Hematopoietic multipotent progenitor cell treated with erythropoietin and hydrocortisone succinate and interleukin-3 and kit ligand, for 8 days (in vitro differentiated cells): ENCODE data around the gene RPAP3.

Experiments used
- DNase-seq: peaks from one replicate; pipeline ENCODE4 v3.0.0-alpha.2; 2015

The RPAP3 gene, protein sequence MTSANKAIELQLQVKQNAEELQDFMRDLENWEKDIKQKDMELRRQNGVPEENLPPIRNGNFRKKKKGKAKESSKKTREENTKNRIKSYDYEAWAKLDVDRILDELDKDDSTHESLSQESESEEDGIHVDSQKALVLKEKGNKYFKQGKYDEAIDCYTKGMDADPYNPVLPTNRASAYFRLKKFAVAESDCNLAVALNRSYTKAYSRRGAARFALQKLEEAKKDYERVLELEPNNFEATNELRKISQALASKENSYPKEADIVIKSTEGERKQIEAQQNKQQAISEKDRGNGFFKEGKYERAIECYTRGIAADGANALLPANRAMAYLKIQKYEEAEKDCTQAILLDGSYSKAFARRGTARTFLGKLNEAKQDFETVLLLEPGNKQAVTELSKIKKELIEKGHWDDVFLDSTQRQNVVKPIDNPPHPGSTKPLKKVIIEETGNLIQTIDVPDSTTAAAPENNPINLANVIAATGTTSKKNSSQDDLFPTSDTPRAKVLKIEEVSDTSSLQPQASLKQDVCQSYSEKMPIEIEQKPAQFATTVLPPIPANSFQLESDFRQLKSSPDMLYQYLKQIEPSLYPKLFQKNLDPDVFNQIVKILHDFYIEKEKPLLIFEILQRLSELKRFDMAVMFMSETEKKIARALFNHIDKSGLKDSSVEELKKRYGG

DNA sequence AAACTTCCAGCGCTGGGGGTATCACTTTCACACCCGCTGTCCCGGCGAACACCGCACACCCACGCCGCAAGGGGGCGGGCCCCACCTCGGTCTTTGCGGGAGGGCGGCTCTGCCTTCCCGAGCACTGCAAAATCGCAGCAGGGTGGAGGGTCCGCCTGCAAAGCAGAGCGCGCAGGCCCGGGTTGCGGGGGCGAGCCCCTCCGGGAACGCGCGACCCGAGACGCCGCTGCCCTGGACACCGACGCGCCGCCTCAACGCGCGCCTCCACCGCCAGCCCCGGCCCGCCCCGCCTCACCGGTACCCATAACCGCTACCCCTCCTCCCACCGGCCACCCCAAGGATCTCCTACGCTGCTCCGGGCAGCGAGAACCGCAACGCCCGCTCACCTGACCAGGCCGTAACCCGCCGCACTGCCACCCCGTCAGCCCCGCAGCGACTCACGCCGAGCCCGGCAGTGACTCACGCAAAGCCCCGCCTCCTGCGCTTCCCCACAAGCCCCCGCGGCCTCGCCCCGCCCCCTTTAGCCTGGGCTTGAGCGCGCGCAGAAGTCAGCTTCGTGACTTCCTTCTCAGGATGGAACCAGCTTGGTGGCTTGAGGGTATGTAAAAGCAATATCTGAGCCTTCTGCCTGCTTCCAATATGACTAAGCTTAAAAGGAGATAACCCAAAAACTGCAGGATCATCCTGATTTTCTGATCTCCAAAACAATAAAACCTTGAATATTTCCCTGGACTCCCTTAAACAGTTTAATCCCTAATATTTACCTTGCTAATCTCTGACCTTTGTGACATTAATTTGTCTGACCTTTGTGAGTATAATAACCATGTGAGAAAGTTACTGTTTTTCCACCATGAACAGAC lies at the start of gene RPAP3:
Gene RPAP3 (minus strand): TSS at position 465 of the 860 bp plus-strand sequence. CDS start 3,190 bp downstream, outside the sequence.
- DNase-seq, result peak; percentile 94

DNA sequence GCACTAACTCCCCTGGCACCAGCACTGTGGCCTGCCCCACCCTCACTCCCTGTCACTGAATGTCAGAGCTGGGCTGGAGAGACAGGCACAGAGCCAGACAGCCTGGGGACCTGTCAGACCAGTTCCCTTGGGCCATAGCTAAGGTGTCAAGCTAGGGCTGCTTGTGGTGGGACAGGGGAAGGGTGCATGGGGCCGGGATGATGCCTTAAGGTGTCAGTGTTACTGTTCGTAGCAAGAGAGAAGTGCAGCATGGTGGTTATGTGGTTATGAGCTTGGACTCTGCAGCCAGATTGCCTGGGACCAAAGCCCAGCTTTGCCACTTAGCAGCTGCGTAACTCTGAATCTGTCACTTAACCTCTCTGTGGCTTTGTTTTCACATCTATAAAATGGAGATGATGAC lies 49.1 kb upstream of the RPAP3 start:
- peak; percentile 23 for DNase-seq

DNA sequence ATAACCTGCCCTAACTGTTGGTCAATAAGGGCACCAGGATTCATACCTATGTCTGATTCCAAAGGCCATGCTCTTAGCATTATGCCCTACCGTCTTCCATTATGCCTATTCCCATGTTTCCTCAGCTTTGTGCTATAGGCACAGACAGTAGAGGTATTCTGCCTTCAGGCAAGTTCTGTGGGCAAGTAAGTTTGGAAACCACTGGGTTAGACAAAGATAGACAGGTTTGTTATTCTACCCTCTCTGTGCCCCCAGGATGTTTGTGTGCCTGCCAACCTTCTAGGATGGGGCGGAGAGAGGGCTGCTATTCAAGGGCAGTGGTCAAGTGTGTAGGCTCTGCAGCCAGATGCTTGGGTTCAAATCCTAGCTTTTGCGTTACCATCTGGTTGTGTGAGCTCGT lies 48.3 kb upstream of the RPAP3 start:
- DNase-seq, result no peak

GRCh38 chr12:47753021-47754001 lies 47.5 kb upstream of the RPAP3 start:
- no peak for DNase-seq

DNA sequence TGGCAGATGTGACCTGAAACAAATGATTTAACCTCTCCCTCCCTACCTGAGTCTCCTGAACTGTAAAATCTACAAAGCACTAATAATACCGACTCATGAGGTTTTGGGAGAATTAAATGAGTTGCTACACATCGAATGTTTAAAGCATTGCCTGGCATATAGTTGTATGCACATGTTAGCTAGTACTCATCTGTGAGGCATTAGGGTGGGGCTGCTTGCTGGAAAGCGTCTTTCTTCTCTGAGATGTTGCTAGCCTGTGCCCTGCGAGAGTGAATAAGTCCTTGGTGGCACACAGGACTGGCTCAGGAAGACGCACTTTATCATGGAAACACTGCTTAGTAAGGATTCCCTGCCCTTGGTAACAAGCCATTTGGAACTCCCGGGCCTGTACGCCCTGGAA lies 46.7 kb upstream of the RPAP3 start:
- DNase-seq, result no peak

- no peak for DNase-seq
These were observed 46.3 kb upstream of the RPAP3 start for GRCh38 chr12:47752121-47752520.

- DNase-seq, result no peak
These were observed 45.7 kb upstream of the RPAP3 start for GRCh38 chr12:47751561-47751960.

- DNase-seq, result no peak
These were observed 45.2 kb upstream of the RPAP3 start for GRCh38 chr12:47750916-47751470.

GRCh38 chr12:47750229-47750798 lies 44.5 kb upstream of the RPAP3 start:
- no peak for DNase-seq

DNA sequence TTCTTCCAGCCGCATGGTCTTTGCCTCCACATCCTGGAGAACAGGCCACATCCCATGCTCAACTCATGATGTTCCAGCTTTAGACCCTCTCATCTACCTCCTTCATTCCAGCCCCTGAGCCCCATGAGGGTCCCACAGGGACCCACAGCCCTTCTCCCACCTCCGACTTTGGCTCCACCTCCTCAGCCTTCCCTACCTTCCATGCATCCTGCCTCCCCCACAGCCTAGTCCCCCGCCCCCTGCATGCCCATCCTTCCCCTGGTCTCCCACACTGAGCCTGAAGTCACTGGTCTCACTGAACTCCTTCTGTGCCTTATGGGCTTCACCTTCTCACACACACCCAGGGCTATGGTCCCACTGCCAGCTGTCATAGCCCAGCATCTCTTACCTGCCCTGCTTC lies 43.1 kb upstream of the RPAP3 start:
- no peak for DNase-seq

DNA sequence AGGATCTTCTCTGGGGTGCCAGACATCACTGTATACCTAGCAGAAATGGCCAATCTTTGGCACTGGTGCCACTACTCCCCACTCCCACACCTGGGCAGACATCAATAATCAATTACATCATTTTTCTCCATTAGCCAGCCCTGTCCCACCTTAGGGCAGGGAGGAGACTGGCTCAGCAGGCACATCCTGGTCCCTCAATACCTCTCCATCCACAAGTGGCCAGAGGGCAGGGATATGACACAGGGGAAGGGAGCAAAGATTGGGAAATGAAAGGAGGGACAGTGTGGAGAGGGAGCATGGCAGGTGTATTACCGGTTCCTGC lies 42.6 kb upstream of the RPAP3 start:
- DNase-seq, result no peak

DNA sequence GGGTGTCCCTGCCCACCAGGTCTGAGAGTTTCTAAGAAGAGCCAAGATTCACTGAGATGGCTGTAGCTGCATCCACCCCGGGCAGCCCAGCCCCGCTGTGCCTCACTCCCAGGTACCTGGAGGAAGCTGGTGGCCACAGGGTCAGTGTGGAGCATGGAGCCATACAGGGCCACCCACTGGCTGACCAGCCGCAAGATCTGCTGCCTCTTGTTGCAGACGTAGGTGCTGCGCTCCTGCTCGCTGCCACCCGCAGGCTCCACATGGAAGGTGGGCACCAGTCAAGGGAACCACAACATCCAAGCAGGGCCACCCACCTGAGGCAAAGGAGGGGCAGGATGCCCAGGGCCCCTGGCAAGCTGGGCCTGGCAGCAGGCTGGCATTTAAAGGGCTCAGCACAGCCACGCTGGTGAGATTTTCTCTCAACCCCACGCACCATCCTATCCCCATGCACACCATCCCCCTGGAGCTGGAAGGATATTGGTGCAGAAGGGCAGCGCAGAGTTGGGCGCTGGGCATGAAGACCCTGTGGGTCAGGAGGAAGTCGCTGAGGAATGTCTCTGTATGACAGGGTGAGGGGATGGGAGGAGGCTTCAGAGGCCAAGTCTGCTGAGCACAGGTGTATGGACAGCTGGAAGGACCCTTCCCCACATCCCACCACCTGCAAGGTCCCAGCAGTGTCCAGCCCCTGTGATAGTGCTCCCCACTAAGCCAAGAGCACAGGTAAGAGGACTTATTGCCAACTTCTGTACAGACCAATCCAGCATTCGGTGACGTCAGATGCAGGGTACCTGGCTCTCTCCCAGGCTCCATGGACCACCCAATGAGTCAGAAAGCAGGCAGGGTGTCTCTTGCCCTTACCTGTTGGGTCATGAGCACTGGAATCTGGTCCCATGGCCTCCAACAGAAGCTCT lies 42.0 kb upstream of the RPAP3 start:
- no peak for DNase-seq

DNA sequence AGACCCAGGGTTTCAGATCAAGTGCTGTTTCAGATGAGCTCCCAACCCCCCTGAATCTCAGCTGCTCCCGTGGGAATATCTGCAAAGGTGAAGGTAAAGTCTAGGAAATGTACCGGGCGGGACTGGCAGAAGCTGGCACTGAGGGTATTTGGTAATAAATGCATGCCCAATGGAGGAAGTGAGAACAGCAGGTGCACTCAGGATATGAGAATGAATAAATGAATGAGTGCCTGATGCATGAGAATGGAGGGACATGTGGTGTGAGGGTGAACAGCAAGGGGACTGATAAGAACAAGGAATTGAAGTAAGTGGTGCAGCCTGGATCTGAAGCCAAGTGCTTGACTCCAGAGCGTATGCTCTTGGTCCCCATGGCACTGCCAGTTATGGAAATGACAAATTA lies 41.3 kb upstream of the RPAP3 start:
- no peak for DNase-seq

DNA sequence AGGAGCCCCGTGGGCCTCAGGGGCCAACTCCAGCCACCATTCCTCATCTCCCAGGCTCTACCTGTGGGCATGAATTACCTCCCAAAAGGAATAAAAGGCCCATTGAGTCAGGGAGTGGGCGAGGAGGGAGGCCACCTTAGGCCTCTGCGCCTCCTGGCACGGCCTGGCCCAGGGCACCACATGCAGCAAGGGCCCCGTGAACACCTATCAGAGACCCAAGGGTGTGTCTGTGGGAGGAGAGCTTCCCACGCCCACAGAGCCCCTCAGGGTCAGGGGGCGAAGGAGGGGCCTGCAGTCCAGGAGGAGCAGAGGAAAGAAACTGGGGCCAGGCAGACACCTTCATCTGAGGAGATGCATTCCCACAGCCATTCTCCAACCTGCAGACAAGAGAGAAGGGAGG lies 40.7 kb upstream of the RPAP3 start:
- DNase-seq, result no peak

- DNase-seq, result no peak
These were observed 40.2 kb upstream of the RPAP3 start for GRCh38 chr12:47746073-47746472.

- DNase-seq, result no peak
These were observed 39.7 kb upstream of the RPAP3 start for GRCh38 chr12:47745485-47746041.

GRCh38 chr12:47744778-47745436 lies 39.1 kb upstream of the RPAP3 start:
- no peak for DNase-seq

GRCh38 chr12:47744005-47744651 lies 38.3 kb upstream of the RPAP3 start:
- peak; percentile 12 for DNase-seq

DNA sequence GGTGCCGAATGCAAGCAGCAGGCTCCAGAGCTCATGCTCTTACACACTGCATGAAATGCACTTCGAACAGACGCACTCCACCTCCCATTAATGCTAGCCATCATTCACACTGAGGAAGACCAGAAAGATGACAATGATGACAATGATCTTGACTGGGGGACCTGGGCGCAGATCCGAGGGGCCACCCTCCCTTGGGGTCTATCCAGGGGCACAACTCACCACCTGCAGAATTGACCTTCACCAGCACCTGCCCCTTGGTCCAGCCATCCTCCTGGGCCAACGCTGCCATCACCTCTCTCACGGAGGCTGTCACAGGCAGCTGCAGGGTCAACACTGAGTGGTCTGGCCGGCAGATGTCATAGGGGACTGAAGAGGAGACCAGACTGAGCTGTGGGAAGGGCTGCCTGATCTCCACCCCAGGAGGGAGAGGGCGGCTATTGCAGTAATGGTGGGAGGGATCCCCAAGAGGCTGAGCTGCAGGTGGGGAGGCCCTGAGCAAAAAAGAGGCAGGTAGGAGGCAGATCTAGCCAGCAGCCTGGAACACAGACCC lies 37.6 kb upstream of the RPAP3 start:
- DNase-seq, result no peak
